GM21737 (cell line): ENCODE results near the gene CSF2.

Source experiments
- ATAC-seq: cut with Tn5 transposase; IDR thresholded peaks from one replicate; pipeline ENCODE4 v1.9.1; 2021; ENCODE audit warnings: mild to moderate bottlenecking, moderate library complexity; ENCODE audit not compliant: unreplicated experiment

Gene CSF2

GRCh38 chr5:132086277-132086794 is 12.7 kb downstream of the CSF2 start:
- no peak for ATAC-seq

DNA sequence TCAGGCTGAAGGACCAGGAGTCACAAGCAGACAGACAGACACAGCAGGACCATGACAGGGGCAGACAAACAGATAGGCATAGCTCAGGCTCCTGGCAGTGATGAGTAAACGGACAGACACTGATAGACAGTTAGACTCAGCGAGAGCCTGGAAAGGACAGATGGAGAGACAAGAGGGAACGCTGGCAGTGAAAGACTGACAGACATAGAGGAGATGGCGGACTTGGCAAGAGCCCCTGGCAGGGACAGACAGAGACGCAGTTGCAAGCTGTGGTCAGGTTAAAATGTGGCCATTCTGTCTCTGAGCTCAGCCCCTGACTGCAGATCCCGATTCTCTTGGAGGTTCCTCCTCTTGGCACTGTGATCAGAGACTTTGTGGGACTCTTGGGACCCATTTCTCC is 13.6 kb downstream of the CSF2 start:
- no peak for ATAC-seq

DNA sequence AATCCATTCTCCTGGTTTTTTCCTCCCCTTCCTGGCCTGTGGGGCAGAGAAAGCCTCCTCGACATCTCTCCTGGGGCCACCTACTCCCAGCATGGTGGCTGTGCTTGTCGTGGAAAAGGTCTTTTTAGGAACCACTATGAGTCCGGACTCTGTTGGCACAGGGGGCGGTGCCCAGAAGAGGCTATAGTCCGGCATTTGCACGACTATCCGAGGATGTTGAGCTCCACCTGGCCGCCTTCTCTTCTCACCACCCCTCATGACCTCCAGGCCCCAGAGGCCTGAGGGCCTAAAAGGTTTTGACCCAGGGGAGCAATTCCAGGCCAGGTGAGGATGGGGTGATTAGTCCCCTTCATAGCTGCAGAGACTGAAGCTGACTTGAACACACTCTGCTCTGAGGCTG is 14.1 kb downstream of the CSF2 start:
- ATAC-seq, result no peak

DNA sequence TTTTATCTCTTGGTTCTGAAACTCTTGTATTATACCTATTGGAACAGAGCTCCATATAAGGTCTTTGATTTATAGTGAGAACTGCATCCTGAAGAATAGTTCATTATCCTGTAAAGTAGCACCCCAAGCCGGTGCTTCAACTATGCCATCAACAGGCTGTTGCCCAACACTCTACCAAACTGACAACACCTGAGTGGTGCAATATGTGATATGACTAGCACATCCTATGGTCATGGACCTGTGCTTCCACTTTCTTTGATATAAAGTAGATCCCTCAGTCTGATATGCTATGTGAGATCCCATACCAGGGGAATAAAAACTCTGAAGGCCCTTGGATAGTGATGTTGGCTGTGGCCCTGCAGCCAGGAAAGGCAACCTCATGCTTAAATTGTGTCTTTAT is 15.8 kb downstream of the CSF2 start:
- no peak for ATAC-seq

DNA sequence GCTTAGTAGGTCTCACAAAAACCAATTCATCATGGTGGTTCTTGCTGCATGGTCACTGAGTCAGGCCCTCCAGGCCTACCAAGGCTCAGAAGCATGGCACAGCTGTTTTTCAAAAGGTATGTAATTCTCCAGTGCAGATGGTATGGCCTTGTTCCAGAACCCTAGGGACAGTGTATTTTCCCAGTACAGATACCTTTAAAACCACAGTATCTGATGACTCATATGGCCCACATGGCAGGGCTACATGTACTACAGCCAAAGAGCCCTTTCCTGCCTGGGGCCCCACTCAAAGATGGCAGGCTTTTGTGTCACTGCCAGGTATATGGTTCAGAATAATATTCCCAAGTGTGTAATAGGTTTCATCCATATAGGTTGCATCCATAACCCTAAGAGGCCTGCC is 16.5 kb downstream of the CSF2 start:
- no peak for ATAC-seq

GRCh38 chr5:132093271-132093670 is 19.7 kb downstream of the CSF2 start:
- no peak for ATAC-seq

DNA sequence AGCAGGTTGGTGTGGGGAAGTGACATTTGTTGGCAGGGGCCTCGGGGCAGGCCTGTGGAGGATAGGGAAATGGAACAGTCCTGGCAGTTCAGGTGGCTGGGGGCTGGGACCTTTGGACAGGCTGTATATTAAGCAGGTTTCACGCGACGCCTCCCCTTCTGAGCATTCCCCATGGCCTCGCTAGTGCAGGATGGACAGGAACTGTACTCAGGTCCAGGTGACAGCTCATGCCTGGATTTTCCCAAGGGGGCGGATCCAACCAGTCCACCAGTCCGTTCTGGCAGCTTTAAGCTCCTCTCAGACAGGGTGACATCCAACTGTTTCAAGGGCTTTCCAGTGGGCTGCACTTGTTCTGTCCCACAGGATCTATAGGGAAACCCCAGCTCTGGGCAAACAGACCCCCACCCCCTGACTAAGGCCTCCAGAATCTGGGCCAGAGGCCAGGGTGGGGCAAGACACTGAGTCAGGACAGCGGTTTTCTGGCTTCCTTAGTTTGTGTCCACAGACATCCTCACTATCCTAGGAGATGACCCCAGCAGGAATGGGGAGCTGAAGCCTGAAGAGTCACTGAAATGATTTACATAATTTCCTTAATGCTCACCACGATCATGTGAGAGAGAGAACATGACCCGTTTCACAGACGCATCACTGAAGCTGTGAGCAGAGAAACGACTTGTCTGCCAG is 20.9 kb downstream of the CSF2 start:
- ATAC-seq, result no peak

DNA sequence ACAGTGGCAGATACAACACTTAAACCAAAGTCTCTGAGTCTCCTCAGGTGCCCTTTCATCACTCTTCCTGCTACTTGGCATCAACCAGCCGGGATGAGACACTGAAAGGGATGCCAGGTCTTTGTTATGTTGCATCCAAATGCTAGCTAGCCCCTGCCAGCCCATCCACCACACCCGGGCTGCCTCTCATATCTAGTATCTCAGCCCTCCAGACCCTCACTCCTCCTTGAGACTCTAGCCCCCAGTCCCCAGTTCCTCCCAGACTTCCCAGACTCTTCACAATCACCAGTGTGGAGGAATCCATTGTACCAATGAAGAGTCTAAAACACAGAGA is 21.5 kb downstream of the CSF2 start:
- no peak for ATAC-seq

DNA sequence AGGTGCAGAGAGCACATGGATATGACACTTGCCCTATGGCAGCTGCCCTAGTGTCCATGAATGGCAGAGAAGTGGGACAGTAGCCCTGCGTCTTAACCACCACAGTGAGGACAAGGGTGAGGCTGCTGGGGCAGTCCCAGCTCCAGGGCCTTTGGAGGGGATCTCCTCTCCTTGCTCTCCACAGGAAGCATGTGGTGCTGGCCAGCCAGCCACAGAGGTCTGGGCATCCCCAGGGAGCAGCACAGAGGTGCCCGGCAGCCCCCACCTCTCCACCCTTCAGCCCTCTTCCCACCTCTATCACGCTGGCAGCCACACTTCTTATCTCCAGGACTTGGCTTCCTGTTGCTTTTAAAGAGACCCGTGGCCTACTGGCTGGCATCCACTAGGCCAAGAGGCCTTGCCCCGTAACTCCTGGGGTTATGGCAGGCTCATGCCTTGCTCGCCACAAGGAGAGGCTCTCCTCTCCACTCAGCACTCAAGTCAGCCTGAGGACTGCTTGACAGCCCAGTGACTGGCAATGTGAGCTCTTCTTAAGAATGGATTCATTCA is 21.9 kb downstream of the CSF2 start:
- ATAC-seq, result no peak

GRCh38 chr5:132096904-132097303 is 23.3 kb downstream of the CSF2 start:
- ATAC-seq, result no peak

DNA sequence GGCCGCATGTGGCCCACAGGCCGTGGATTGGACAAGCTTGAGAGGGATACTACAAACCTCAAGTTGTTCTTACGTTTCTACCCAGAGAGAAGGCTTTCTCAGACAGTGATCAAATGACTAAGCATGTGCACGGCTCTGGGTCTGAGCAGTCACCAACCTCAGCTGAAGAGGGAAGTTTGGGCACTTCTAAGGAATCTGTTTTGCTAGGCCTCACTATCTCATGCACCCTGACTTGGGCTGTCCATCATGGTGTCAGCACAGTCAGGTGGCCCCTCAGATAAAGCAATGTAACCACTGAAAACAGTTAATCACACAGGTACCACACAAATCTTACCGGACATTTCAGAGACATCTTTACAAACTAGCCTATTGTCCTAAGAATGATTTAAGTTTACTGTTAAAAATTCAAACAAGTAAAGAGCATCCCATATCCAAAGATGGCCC is 24.6 kb downstream of the CSF2 start:
- ATAC-seq, result no peak

GRCh38 chr5:132098621-132099020 is 25.0 kb downstream of the CSF2 start:
- no peak for ATAC-seq

- ATAC-seq, result peak; percentile 31
Measured at GRCh38 chr5:132099076-132099748, 25.6 kb downstream of the CSF2 start.

- ATAC-seq, result no peak
Measured at GRCh38 chr5:132099905-132100304, 26.3 kb downstream of the CSF2 start.

DNA sequence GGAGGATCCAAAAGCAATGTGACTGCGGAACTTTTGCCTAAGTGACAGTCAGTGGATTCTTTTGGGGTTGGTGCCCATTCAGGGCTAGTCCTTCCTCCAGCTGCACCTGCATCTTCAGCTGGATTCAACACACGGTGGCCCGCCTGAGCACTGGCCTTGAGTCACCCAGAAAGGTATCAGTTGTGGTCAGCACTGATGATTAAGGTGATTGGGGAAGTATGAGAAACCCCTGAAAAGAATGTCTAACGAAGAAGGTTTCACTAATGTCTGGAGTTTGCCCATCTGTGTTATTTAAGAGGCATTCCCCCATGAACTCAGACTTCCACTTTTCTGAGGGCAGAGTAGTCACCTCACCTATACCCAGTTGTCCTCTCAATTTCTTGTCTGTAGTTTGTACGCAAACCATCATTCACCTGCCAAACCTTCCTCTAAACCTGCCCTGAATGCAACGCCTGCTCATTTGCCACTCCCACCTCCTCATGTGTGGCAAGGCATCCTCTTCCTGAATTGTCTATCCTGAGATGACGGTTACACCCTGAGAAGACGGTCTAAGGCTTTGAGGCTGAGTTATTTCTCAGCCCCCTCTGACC is 27.2 kb downstream of the CSF2 start:
- peak; percentile 33 for ATAC-seq

- ATAC-seq, result no peak
Measured at GRCh38 chr5:132101385-132101880, 27.8 kb downstream of the CSF2 start.

- no peak for ATAC-seq
Measured at GRCh38 chr5:132102101-132102701, 28.6 kb downstream of the CSF2 start.

- ATAC-seq, result no peak
Measured at GRCh38 chr5:132102944-132103331, 29.3 kb downstream of the CSF2 start.

DNA sequence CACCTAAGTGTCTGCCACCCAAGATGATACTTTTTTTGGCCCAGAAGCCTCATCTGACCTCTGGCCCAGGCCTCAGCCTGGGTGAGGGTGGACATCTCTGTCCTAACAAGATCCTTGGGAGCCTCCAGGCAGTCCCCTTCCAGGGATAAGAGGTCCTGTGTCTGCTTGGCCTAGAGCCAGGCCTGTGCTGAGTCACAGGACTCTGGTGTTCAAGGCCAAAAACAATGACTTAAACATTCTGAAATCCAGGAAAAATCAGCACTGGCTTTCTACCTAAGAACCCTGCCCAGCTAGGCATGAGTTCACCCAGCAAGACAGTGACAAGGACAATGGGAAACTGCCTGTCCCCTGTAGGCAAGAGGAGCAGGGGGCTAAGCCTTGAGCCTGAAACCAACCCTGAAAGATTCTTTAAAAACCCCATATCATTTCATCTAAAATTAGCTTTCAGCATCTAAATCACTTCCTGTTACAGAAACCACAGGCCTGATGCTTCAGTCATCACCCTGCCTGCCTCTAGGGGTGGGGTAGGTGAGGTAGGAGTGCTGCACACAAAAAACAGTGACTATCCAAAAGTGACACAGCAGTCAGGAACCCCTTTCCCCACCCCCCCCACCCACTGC is 29.9 kb downstream of the CSF2 start:
- ATAC-seq, result peak; percentile 75

GRCh38 chr5:132103969-132104391 is 30.4 kb downstream of the CSF2 start:
- peak; percentile 16 for ATAC-seq

GRCh38 chr5:132104556-132104955 is 31.0 kb downstream of the CSF2 start:
- no peak for ATAC-seq
